ENCODE results near the gene KCNQ1.

KCNQ1 gene

GRCh38 chr11:2791521-2792380 is 346.9 kb downstream of the KCNQ1 start:
- Histone ChIP-seq H3K27ac (peak overlapping the region; percentile 44), H4K20me1 (no peaks in the 10 kb centered on the region), H3K4me1 (peaks cover 96% of the 10 kb centered on the region), H3K9me3 (0 out of 2 replicates have a peak, but pooled peaks cover 4% of the 10 kb centered on the region), H3K36me3 (no peaks in the 10 kb centered on the region), H3K9ac (peak overlapping the region; percentile 61; the same call in 1 of the 2 replicates), H3K27me3 (no peaks in the 10 kb centered on the region; the same call in 1 of the 2 replicates), H3K4me2 (peak overlapping the region; percentile 99), H3K4me3 (peak overlapping the region; percentile 36; the same call in 1 of the 2 replicates)
- no peak for TF ChIP-seq Cebpa-rat (IDR thresholded peaks at IDR 0.05)

- peak overlapping the region; percentile 99 for H3K4me2 ChIP-seq
- no peaks in the 10 kb centered on the region for H3K36me3 ChIP-seq
- H3K4me1 ChIP-seq, result peaks cover 97% of the 10 kb centered on the region
- H4K20me1 ChIP-seq, result no peaks in the 10 kb centered on the region
- TF ChIP-seq Cebpa-rat (IDR thresholded peaks at IDR 0.05), result no peak
- H3K9me3 ChIP-seq, result no peaks in the 10 kb centered on the region
- no peak overlapping the region for H3K9ac ChIP-seq
- 0 out of 2 replicates have a peak overlapping the region, but pooled peaks have one; percentile 44 for H3K27ac ChIP-seq
- no peak overlapping the region for H3K4me3 ChIP-seq
- H3K27me3 ChIP-seq, result no peaks in the 10 kb centered on the region; the same call in 1 of the 2 replicates
These were observed 347.8 kb downstream of the KCNQ1 start for GRCh38 chr11:2792381-2793250.

- Histone ChIP-seq H3K4me1 (peaks cover 90% of the 10 kb centered on the region), H3K9ac (no peak overlapping the region), H3K27ac (no peak overlapping the region), H3K36me3 (no peaks in the 10 kb centered on the region), H3K4me3 (no peak overlapping the region), H3K27me3 (no peaks in the 10 kb centered on the region; the same call in 1 of the 2 replicates), H4K20me1 (no peaks in the 10 kb centered on the region), H3K4me2 (peak overlapping the region; percentile 70), H3K9me3 (no peaks in the 10 kb centered on the region)
- TF ChIP-seq Cebpa-rat (IDR thresholded peaks at IDR 0.05), result no peak
These were observed 348.9 kb downstream of the KCNQ1 start for GRCh38 chr11:2793701-2794045.

GRCh38 chr11:2794046-2794967 is 349.5 kb downstream of the KCNQ1 start:
- Histone ChIP-seq H3K27me3 (no peaks in the 10 kb centered on the region; the same call in 1 of the 2 replicates), H3K36me3 (no peaks in the 10 kb centered on the region), H3K4me2 (peak overlapping the region; percentile 70), H3K4me1 (peaks cover 90% of the 10 kb centered on the region), H3K4me3 (no peak overlapping the region), H3K27ac (no peak overlapping the region), H3K9ac (no peak overlapping the region), H4K20me1 (no peaks in the 10 kb centered on the region), H3K9me3 (no peaks in the 10 kb centered on the region)
- TF ChIP-seq Cebpa-rat (IDR thresholded peaks at IDR 0.05), result no peak

GRCh38 chr11:2794968-2795322 is 350.1 kb downstream of the KCNQ1 start:
- Histone ChIP-seq H3K36me3 (no peaks in the 10 kb centered on the region), H3K4me3 (no peak overlapping the region), H3K9ac (no peak overlapping the region), H3K4me2 (peak overlapping the region; percentile 70), H3K27me3 (no peaks in the 10 kb centered on the region; the same call in 1 of the 2 replicates), H3K9me3 (peaks cover 3% of the 10 kb centered on the region; the same call in 1 of the 2 replicates), H3K27ac (no peak overlapping the region), H3K4me1 (peaks cover 87% of the 10 kb centered on the region), H4K20me1 (no peaks in the 10 kb centered on the region)
- no peak for TF ChIP-seq Cebpa-rat (IDR thresholded peaks at IDR 0.05)

GRCh38 chr11:2795491-2795991 is 350.7 kb downstream of the KCNQ1 start:
- Histone ChIP-seq H3K4me3 (no peak overlapping the region), H3K27ac (no peak overlapping the region), H3K4me2 (peak overlapping the region; percentile 70; the same call in 1 of the 2 replicates), H4K20me1 (no peaks in the 10 kb centered on the region), H3K4me1 (peaks cover 87% of the 10 kb centered on the region), H3K9ac (no peak overlapping the region), H3K36me3 (no peaks in the 10 kb centered on the region), H3K27me3 (no peaks in the 10 kb centered on the region; the same call in 1 of the 2 replicates), H3K9me3 (peaks cover 3% of the 10 kb centered on the region; the same call in 1 of the 2 replicates)
- no peak for TF ChIP-seq Cebpa-rat (IDR thresholded peaks at IDR 0.05)

GRCh38 chr11:2796091-2796490 is 351.3 kb downstream of the KCNQ1 start:
- H3K9ac ChIP-seq, result no peak overlapping the region
- TF ChIP-seq Cebpa-rat (IDR thresholded peaks at IDR 0.05), result 0 out of 2 replicates have a peak, but pooled peaks have one; percentile 9
- H3K4me2 ChIP-seq, result no peak overlapping the region
- H3K27me3 ChIP-seq, result no peaks in the 10 kb centered on the region; the same call in 1 of the 2 replicates
- H3K36me3 ChIP-seq, result no peaks in the 10 kb centered on the region
- no peak overlapping the region for H3K4me3 ChIP-seq
- peaks cover 87% of the 10 kb centered on the region for H3K4me1 ChIP-seq
- no peaks in the 10 kb centered on the region for H4K20me1 ChIP-seq
- no peak overlapping the region for H3K27ac ChIP-seq
- H3K9me3 ChIP-seq, result peaks cover 3% of the 10 kb centered on the region; the same call in 1 of the 2 replicates

- Histone ChIP-seq H3K27me3 (no peaks in the 10 kb centered on the region; the same call in 1 of the 2 replicates), H3K9ac (no peak overlapping the region), H4K20me1 (0 out of 2 replicates have a peak, but pooled peaks cover 1% of the 10 kb centered on the region), H3K4me2 (peak overlapping the region; percentile 36; the same call in 1 of the 2 replicates), H3K4me3 (no peak overlapping the region), H3K27ac (no peak overlapping the region), H3K36me3 (no peaks in the 10 kb centered on the region), H3K4me1 (peaks cover 87% of the 10 kb centered on the region), H3K9me3 (peaks cover 3% of the 10 kb centered on the region; the same call in 1 of the 2 replicates)
- no peak for TF ChIP-seq Cebpa-rat (IDR thresholded peaks at IDR 0.05)
These were observed 351.8 kb downstream of the KCNQ1 start for GRCh38 chr11:2796508-2797113.

Data from BLaER1 (cell line).